Activated CD8-positive, alpha-beta memory T cell treated with anti-CD3 and anti-CD28 coated beads, Interleukin-2, amount 50 U/mL, for 24 hours (primary cell): ENCODE measurements around the gene ALKBH5.
"Not testable (repeated sequence)": the region's sequence is repeated elsewhere in the genome, so short reads cannot be mapped to it uniquely, and the experiment has no call there.

Source experiments
- DNase-seq: peaks from one replicate; pipeline ENCODE4 v3.0.0-alpha.2; 2020; ENCODE audit errors: extremely low read depth

ALKBH5 gene

GRCh38 chr17:18185832-18186626 lies 2.4 kb downstream of the ALKBH5 start:
- DNase-seq = no peak

- no peak for DNase-seq
Measured at GRCh38 chr17:18186627-18186982, 3.0 kb downstream of the ALKBH5 start.

DNA sequence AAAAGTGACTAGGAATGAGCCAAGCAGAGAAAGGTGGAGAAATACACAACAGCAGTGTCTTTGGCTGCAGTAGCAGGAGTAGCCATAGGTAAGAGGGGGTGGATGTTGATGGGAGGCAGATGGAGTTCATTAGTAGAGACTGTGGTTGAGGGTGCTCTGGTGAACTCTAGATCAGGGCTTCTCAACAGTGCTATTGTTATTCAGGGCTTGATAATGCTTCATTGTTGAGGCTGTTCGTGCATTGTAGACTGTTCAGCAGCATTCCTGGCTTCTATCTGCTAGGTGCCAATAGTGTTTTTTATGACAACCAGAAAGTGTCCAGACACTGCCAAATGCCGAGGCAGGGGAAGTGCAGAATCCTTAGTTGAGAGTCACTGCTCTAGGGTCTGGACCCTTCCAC lies 3.6 kb downstream of the ALKBH5 start:
- no peak for DNase-seq

DNA sequence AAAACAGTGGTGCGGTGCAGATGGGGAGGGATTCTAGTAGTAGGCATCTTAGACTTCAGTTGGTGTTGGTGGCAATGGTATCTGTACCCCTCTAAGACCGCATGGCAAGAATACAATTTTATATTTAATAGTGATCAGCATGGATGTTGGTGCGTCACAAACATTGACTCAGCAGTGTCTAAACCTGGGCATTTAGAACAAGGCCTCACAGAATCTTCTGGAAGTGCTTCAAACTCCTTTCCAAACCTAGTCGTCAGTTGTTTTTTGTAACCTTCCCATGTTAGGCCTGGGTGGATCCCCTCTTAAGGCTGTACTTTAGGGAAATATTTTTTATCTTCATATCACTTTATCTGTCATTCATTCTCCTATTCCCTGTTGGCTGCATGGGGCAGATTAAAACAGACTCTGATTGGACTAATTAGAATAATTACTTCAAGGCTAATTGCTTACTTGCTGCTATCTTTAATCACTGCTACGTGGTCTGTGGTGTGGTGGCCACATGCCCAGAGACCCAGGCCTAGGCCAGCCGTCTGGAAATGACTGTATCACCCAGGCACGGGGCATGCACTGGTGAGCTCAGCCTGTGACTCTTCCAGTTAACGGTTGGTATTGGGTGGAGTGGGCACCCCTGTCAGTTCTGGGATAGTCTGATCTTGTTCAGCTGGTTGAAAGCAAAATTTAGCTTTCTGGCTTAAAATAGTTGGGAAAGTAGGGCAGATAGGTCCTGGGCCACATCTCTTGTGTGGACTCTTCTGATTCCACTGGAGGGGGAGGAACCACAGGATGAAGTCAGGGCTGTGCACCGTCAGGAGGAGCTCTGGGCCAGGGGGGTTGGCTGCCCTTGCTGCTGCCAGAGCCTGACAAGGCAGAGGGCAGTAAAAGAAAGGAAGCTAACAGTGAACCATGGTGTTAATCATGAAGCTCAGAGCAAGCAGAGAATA lies 4.5 kb downstream of the ALKBH5 start:
- no peak for DNase-seq

GRCh38 chr17:18190628-18191235 lies 7.1 kb downstream of the ALKBH5 start:
- DNase-seq = no peak

- no peak for DNase-seq
Measured at GRCh38 chr17:18191236-18191667, 7.6 kb downstream of the ALKBH5 start.

DNA sequence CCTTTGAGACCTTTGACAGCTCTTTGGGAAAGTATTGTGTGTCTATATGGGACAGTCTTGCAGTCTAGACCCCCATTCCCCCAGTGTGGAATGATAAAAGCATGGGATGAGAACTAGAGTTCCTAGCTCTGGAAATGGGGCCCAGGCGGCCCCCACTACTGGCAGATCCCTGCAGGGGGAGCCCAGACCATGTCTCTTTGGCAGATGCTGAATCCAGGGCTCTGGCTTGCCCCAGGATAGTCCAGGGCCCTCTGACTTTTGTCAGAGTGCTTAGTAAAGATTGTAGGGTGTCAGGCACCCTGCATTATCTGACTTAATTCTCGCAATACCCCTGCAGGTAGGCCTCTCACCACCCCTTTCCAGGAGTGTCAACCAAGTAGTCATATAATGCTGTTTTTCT lies 8.3 kb downstream of the ALKBH5 start:
- DNase-seq = no peak

- no peak for DNase-seq
Measured at GRCh38 chr17:18194394-18194793, 10.8 kb downstream of the ALKBH5 start.

DNA sequence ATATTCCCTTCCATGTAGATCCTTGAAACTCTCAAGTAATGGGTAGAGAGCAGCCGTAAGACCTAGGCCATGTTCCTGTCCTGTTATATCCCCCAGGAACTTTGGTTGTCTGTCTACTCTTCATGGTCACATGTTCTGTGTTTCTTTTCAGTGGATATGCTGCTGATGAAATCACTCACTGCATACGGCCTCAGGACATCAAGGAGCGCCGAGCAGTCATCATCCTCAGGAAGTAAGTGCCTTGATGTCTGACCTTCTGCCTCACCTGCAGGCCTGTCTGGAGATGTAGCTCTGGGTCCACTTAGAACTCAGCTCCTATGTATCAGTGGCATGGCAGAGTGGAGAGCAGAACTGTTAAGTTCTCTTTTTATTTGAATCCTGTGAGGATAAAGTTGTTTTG lies 11.2 kb downstream of the ALKBH5 start:
- DNase-seq = no peak

- DNase-seq = no peak
Measured at GRCh38 chr17:18195246-18195645, 11.6 kb downstream of the ALKBH5 start.

- DNase-seq = no peak
Measured at GRCh38 chr17:18197535-18198194, 14.0 kb downstream of the ALKBH5 start.

DNA sequence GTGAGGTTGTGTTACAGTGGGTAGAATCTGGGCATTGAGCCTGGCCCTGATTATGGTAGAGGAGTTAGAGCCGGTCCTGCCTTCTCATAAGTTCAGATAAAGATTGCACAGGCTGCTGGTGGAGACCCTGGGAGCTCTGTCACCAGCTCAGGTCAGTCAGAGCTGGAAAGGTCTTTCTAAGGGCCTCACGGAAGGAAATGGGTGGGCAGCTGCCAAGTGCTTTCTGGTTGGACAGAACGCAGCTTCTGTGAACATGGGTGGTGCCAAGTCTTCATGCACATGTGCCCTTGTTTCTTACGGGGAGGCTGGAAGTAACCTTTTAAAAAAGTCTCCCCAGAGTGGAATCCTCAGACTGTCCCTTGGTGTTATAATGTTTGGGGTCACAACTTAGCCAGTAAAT lies 14.9 kb downstream of the ALKBH5 start:
- DNase-seq = no peak

DNA sequence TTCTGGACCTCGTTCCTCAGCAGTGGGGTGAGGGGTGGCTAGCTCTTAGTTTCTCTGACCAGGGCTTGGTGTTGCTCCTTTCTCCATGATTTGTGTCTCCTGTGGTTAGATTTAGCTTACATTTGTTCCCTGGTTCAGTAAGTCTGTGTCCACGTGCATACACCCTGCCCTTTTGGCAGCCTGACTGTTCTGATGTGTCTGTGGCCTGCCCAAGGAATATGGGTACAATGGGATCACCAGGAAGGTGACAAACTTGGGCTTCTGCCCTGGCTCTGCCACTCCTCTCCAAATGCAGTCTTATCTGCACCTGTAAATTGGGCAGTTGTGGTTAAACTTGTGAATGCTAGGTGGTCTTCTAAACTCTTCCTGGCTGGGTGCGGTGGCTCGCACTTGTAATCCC lies 17.5 kb downstream of the ALKBH5 start:
- no peak for DNase-seq

- DNase-seq = no peak
Measured at GRCh38 chr17:18203308-18203707, 19.7 kb downstream of the ALKBH5 start.

GRCh38 chr17:18205861-18206260 lies 22.2 kb downstream of the ALKBH5 start:
- DNase-seq = no peak

DNA sequence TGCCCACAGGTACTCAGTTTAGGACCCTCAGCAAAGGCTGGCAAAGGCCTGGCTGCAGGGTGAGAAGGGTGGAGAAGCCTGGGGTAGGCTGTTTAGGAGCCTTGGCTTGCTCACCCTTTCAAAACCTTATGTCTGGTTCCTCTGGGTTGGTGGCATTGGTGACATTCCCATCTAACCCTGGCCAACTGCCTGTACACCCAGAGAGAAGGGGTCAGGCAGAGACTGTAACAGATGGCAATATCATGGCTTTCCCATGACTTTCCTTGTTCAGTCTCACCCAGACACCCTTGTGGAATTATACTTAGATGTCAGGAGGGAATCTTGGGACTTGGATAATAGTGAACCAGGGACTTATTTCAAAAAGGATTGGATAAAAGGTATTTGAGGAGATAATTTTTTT lies 23.3 kb downstream of the ALKBH5 start:
- no peak for DNase-seq

DNA sequence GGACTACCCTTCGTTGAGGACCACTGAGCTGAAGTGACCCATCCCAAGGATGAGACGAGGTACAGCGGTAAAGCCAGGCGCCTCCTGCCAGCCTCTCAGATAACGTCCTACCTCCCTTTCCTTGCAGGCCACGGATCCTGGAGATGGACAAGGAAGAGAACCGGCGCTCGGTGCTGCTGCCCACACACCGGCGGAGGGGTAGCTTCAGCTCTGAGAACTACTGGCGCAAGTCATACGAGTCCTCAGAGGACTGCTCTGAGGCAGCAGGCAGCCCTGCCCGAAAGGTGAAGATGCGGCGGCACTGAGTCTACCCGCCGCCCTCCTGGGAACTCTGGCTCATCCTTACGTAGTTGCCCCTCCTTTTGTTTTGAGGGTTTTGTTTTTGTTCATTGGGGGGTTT lies 24.5 kb downstream of the ALKBH5 start:
- DNase-seq = no peak

DNA sequence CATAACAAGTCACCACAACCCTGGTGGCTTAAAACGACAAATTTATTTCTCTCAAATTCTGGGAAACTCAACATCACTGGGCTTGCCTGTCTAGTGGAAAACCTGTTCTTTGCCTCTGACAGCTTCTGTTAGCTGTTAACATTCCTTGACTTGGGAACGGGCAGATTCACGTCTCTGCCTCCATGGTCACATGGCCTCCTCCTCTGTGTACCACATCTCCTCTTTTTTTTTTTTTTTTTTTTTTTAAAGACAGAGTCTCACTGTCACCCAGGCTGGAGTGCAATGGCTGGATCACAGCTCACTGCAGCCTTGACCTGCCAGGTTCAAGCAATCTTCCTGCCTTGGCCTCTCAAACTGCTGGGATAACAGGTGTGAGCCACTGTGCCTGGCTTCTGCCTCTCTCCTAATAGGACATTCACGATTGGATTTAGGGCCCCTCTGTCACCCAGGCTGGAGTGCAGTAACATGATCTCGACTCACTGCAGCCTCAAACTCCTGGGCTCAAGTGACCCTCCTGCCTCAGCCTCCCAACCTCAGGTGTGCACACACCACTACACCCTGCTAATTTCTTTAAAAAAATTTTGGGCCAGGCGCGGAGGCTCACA lies 30.1 kb downstream of the ALKBH5 start:
- DNase-seq = no peak

DNA sequence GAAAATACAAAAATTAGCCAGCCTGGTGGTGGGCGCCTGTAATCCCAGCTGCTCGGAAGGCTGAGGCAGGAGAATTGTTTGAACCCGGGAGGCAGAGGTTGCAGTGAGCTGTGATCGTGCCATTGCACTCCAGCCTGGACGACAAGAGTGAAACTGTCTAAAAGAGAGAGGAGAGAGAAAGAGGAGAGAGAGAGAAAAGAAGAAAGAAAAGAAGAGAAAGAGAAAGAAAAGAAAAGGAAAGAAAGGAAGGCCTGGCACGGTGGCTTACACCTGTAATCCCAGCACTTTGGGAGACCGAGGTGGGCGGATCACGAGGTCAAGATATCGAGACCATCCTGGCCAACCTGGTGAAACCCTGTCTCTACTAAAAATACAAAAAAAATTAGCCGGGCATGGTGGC lies 33.3 kb downstream of the ALKBH5 start:
- DNase-seq = not testable (repeated sequence)

DNA sequence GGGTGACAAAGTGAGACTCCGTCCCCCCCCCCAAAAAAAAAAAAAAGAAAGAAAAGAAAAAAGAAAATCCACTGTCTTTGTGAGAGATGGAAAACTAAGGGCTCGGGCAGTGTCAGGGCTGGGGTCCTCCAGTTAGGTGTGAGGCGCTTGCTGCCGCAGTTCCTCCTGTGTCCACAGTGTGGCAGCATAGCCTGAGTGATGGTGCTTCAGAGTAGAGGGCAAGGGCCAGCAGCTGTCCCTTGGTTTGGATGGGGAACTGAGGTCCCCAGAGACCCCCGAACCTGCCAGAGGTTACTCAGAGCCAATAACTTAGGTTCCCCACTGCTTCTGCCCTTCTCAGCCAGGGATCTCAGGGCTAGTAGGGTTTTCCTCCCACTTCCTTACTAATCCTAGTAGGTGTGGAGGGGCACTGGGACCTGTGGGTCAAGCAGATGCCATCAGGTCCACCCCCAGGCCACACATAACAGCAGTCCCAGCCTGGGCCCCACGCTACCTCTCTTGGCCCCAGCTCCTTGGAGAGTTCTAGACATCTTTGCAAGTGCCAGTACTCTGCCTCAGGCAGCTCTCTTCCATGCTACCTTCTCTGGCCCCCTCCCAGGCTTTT lies 33.9 kb downstream of the ALKBH5 start:
- peak; percentile 33 for DNase-seq

DNA sequence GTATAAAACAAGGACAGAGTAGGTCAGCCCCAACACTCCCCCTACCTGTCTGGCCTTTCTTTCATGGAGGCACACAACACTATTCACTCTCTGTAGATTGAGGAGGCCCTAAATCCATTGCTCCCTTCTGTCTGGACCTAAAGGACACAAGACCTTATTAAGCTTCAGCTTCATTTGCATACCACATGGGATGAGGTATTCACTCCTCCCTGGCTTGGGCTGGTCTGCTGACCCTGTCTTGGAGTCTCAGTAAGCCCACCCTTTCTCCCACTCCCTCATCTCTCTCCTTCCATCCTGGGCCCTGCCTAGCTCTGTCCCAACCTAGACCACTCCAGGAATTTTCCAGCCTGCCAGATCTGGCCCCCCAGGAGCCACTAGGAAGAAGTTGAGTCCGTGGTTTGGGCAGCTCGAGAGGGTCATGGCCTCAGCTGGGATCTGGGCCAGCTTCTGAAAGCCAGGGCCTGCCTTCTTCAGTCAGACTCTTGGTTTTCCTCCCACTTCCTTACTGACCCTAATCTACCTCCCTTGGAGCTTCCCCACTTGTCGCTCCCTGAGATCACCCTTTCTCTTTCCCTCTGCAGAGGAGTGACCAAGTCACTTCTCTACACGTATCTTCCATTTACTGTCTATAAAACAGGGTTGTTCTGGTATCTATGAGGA lies 35.3 kb downstream of the ALKBH5 start:
- DNase-seq = no peak
